BE2C (cell line): ENCODE measurements around the gene AGTR1. TPM values are rescaled to one million over a fixed set of nuclear protein-coding genes. Genes with fewer than 3 reads are reported as not detected.
A peak's percentile ranks its signal among the peaks of the same experiment; 100 is the strongest.

Experiments used
- DNase-seq: peaks from one replicate; pipeline ENCODE4 v3.0.0-alpha.2; 2020
- H3K27me3 ChIP-seq: fragments of 250-450 bp; sonication (Bioruptor Pico); 2 replicates; pipeline ENCODE4 v1.5.1; 2020; ENCODE audit warnings: mild to moderate bottlenecking
- H3K36me3 ChIP-seq: fragments of 250-450 bp; sonication (Bioruptor Pico); 2 replicates; pipeline ENCODE4 v1.5.1; 2020; ENCODE audit warnings: mild to moderate bottlenecking
- H3K4me1 ChIP-seq: fragments of 250-450 bp; sonication (Bioruptor Pico); 2 replicates; pipeline ENCODE4 v1.5.1; 2020
- H3K4me3 ChIP-seq: 2 replicates; pipeline ENCODE4 v1.5.1; 2011; ENCODE audit warnings: low read depth, low read length
- H3K9me3 ChIP-seq: fragments of 250-450 bp; sonication (Bioruptor Pico); 2 replicates; pipeline ENCODE4 v1.5.1; 2020
- polyA plus RNA-seq: library from polyadenylated mRNA; unstranded; fragments of >200 nt; gene quantifications from one replicate; pipeline ENCODE4 v1.2.1, GENCODE V29; 2012; ENCODE audit warnings: low read depth, missing spikeins; ENCODE audit not compliant: insufficient read length, insufficient read depth
- TF ChIP-seq, protein P1 (sequence below): IDR thresholded peaks from 2 replicates; pipeline ENCODE4 v1.5.1; 2012; ENCODE audit warnings: mild to moderate bottlenecking, low read depth, low read length

The AGTR1 gene
- polyA plus RNA-seq: not detected

DNA sequence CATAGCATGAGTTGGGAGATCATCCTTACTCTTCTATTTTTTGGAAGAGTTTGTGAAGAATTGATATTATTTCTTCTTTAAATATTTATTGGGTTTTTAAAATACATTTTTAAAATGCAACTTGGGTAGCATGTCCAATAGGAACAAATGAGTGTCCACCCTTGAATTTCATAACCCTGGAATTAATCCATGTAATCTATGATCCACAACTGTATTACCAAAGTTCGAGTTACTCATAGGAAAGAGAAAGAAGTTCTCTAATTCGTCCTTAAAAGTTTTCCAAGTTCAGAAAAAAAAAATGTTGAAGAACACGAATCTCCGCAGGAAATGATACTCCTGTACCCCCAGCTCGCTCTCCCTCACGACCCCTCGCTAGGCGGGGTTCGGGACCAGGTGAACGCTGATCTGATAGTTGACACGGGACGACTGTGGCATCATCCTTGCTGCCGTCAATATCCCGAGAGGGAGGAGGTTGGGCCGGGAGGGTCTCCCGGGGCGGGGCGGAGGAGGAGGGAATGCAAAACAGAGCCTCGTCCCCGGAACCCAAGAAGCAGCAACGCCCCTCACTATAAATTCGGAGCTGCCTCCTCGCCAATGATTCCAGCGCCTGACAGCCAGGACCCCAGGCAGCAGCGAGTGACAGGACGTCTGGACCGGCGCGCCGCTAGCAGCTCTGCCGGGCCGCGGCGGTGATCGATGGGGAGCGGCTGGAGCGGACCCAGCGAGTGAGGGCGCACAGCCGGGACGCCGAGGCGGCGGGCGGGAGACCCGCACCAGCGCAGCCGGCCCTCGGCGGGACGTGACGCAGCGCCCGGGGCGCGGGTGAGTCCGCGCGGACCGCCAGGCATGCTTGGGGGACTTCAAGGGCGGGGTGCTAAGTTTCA lies at the start of gene AGTR1:
Gene AGTR1, plus strand, starts transcription at position 598 of the 884 bp plus-strand sequence. CDS start 43,133 bp downstream, outside the sequence.
- no peaks in the 10 kb centered on the region for H3K36me3 ChIP-seq
- H3K4me3 ChIP-seq: peak within 1 kb of the TSS; percentile 50
- H3K4me1 ChIP-seq: no peaks in the 10 kb centered on the region
- peaks cover 54% of the 10 kb centered on the region for H3K27me3 ChIP-seq
- H3K9me3 ChIP-seq: no peaks in the 10 kb centered on the region
- TF ChIP-seq, protein P1, sequence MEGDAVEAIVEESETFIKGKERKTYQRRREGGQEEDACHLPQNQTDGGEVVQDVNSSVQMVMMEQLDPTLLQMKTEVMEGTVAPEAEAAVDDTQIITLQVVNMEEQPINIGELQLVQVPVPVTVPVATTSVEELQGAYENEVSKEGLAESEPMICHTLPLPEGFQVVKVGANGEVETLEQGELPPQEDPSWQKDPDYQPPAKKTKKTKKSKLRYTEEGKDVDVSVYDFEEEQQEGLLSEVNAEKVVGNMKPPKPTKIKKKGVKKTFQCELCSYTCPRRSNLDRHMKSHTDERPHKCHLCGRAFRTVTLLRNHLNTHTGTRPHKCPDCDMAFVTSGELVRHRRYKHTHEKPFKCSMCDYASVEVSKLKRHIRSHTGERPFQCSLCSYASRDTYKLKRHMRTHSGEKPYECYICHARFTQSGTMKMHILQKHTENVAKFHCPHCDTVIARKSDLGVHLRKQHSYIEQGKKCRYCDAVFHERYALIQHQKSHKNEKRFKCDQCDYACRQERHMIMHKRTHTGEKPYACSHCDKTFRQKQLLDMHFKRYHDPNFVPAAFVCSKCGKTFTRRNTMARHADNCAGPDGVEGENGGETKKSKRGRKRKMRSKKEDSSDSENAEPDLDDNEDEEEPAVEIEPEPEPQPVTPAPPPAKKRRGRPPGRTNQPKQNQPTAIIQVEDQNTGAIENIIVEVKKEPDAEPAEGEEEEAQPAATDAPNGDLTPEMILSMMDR: no peak
- peak; percentile 58 for DNase-seq

DNA sequence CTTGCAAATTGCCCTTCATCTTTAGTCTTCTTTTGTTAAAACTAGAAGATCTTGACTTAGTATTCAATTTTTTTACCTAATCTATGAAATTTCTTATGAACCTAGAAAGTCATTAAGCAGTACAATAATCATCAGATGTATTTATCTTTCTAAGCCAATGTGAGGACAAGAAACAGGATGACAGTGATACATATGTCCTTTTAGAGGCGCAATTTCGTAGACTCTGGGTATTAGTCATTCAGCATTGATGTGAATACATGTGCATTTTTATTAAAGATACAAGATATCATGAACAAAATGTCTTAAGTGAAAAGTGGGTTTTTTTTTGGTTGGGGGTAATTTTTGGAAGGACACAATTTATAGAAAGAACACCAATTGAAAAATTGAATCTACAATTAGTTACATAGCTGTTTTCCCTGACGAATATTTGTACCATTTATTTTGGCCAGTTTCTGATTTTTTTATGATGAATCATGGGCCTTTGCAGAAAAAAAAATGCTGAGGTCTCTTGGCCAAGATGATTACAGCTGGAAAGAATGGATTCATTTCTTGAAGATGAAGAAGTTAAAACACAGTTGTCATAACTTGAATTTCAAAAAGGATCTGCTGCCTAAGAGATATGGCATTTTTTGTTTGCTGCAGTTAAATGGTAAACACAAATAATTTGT lies 48.9 kb upstream of the AGTR1 start:
- TF ChIP-seq, protein P1: no peak
- DNase-seq: no peak

DNA sequence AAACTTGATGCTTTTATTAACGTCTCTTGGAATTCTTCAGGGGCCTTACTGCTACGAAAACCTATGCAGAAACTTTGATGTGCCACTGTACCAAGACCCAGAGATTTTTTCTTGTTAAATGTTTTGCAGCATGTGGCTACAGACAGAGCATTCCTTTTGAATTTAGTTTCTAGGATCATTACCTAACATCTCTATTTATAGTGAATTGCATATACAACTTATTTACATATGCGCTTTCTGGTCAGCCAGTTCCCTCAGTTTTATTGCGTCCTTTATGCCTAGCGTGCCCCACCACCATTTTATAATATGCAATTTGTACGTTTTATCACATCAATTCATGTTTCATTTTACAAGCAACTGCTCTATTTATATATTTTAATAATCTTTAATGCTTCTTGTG lies 46.2 kb upstream of the AGTR1 start:
- no peaks in the 10 kb centered on the region for H3K36me3 ChIP-seq
- H3K27me3 ChIP-seq: 0 out of 2 replicates have a peak, but pooled peaks cover under 1% of the 10 kb centered on the region
- TF ChIP-seq, protein P1: no peak
- H3K4me3 ChIP-seq: no peak overlapping the region
- no peaks in the 10 kb centered on the region for H3K9me3 ChIP-seq
- no peaks in the 10 kb centered on the region for H3K4me1 ChIP-seq
- DNase-seq: no peak

More for the DNA sequence above, 48.9 kb upstream of the AGTR1 start:
- Histone ChIP-seq H3K36me3 (no peaks in the 10 kb centered on the region), H3K4me3 (no peak overlapping the region), H3K27me3 (peaks cover 2% of the 10 kb centered on the region; the same call in 1 of the 2 replicates), H3K4me1 (no peaks in the 10 kb centered on the region), H3K9me3 (no peaks in the 10 kb centered on the region)

DNA sequence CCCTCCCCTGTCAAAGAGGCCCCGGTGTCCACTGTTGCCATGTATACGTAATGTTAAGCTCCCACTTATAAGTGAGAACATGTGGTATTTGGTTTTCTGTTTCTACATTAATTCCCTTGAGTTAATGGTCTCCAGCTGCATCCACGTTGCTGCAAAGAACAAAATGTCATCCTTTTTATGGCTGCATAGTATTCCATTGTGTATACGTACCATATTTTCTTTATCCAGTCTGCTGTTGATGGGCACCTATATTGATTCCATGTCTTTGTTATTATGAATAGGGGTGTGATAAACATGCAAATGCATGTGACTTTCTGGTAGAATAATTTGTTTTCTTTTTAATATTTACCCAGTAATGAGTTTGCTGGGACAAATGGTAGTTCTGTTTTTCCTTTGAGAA lies 43.3 kb upstream of the AGTR1 start:
- Histone ChIP-seq H3K27me3 (0 out of 2 replicates have a peak, but pooled peaks cover 3% of the 10 kb centered on the region), H3K4me1 (no peaks in the 10 kb centered on the region), H3K36me3 (no peaks in the 10 kb centered on the region), H3K4me3 (no peak overlapping the region), H3K9me3 (no peaks in the 10 kb centered on the region)
- DNase-seq: no peak
- TF ChIP-seq, protein P1: no peak

DNA sequence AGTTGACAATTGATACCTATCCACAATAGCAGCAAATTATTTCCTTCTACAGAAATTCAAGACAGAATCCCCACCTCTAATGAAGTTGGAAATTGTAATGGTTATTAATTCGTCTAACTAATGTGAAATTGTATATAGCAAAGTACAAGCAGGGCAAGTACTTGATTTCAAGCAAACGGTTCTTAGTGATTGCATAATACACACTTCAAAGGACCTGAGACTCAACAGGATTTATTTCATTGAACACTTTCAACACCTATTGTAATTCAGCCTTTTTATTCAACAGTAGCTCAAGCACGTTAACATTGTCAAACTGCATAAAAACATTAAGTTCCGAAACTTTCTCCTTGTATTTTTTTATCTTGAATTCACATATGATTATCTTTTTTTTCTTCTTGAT lies 40.2 kb upstream of the AGTR1 start:
- H3K4me3 ChIP-seq: no peak overlapping the region
- no peaks in the 10 kb centered on the region for H3K4me1 ChIP-seq
- H3K27me3 ChIP-seq: peaks cover 7% of the 10 kb centered on the region
- H3K36me3 ChIP-seq: no peaks in the 10 kb centered on the region
- no peaks in the 10 kb centered on the region for H3K9me3 ChIP-seq
- TF ChIP-seq, protein P1: no peak
- no peak for DNase-seq
